H1 (cell line): ENCODE results near the gene GDF2. TPM values are rescaled to one million over a fixed set of nuclear protein-coding genes. Genes with fewer than 3 reads are reported as not detected.

Experiments used
- CTCF ChIA-PET: fragments of 300-600 bp; sonication (Branson Sonifier 250); formaldehyde crosslinking; loops from one replicate; lab custom pipeline; 2021; ENCODE audit not compliant: partially characterized antibody; lab: Charles Lee
- POLR2A ChIA-PET: fragments of 300-600 bp; sonication (Branson Sonifier 250); formaldehyde crosslinking; loops from one replicate; lab custom pipeline; 2021; ENCODE audit warnings: inconsistent platforms; ENCODE audit not compliant: partially characterized antibody; lab: Charles Lee
- DNase-seq, 2 experiments: peaks; one replicate each; pipeline versions ENCODE4 v3.0.0 to v3.0.0-alpha.2; 2010 to 2022; ENCODE audit warnings: low spot score in 2 of 2, low read depth in 1 of 2, mixed read lengths in 1 of 2
- FAIRE-seq: peaks from 2 replicates; lab custom pipeline; 2011; peaks lifted over from hg19 to GRCh38; lab: Jason Lieb, UNC
- H2AFZ ChIP-seq: 2 replicates; pipeline ENCODE4 v1.8.1; 2012; ENCODE audit warnings: low read length, inconsistent platforms
- H2AK5ac ChIP-seq: 2 replicates; pipeline ENCODE4 v1.6.1; 2013; ENCODE audit warnings: low read depth, low read length
- H2BK120ac ChIP-seq: replicated peaks from 2 replicates; pipeline ENCODE3; 2013; ENCODE audit warnings: low read depth, low read length, inconsistent platforms
- H2BK12ac ChIP-seq: 2 replicates; pipeline ENCODE4 v1.6.1; 2013; ENCODE audit warnings: low read depth, low read length
- H2BK15ac ChIP-seq: 2 replicates; pipeline ENCODE4 v1.6.1; 2013; ENCODE audit warnings: low read length
- H2BK20ac ChIP-seq: 2 replicates; pipeline ENCODE4 v1.6.1; 2013; ENCODE audit warnings: low read length
- H2BK5ac ChIP-seq: 2 replicates; pipeline ENCODE4 v1.6.1; 2013; ENCODE audit warnings: low read depth, low read length
- H3K14ac ChIP-seq: 2 replicates; pipeline ENCODE4 v1.6.1; 2013; ENCODE audit warnings: inconsistent platforms; ENCODE audit not compliant: insufficient read length
- H3K18ac ChIP-seq: 2 replicates; pipeline ENCODE4 v1.6.1; 2013; ENCODE audit warnings: low read length; ENCODE audit errors: extremely low read depth
- H3K23ac ChIP-seq: 2 replicates; pipeline ENCODE4 v1.6.1; 2013; ENCODE audit warnings: inconsistent platforms; ENCODE audit not compliant: insufficient read length
- H3K23me2 ChIP-seq: 2 replicates; pipeline ENCODE4 v1.6.1; 2013; ENCODE audit warnings: low read depth, low read length
- H3K27ac ChIP-seq: 2 replicates; pipeline ENCODE4 v1.6.1; 2011; ENCODE audit warnings: low read depth, low read length, inconsistent platforms
- H3K27me3 ChIP-seq, 4 experiments: replicated peaks in 1 of 4; 1 replicate in 1 of 4; 2 replicates in 3 of 4; pipeline versions ENCODE4 v1.6.1 to v1.8.1; 2011 to 2013; ENCODE audit warnings: low read length in 3 of 4, mild to moderate bottlenecking in 3 of 4, inconsistent platforms in 2 of 4, mixed read lengths in 2 of 4, moderate library complexity in 1 of 4; ENCODE audit not compliant: control insufficient read depth in 3 of 4, insufficient read depth in 3 of 4; ENCODE audit errors: extremely low read depth in 1 of 4
- H3K36me3 ChIP-seq, 4 experiments: 2 replicates each; pipeline versions ENCODE4 v1.6.1 to v1.8.1; 2011 to 2013; ENCODE audit warnings: mild to moderate bottlenecking in 4 of 4, low read length in 3 of 4, moderate library complexity in 2 of 4, control low read depth in 1 of 4, inconsistent platforms in 1 of 4; ENCODE audit not compliant: insufficient read depth in 4 of 4, control insufficient read depth in 2 of 4
- H3K4ac ChIP-seq: replicated peaks from 2 replicates; pipeline ENCODE3; 2013; ENCODE audit warnings: low read length, low read depth, mixed read lengths, inconsistent platforms; ENCODE audit not compliant: insufficient read length
- H3K4me1 ChIP-seq, 4 experiments: replicated peaks in 1 of 4; 1 replicate in 1 of 4; 2 replicates in 3 of 4; pipeline versions ENCODE4 v1.6.1 to v1.8.1; 2011 to 2013; ENCODE audit warnings: low read length in 3 of 4, inconsistent platforms in 2 of 4, mixed read lengths in 1 of 4; ENCODE audit not compliant: insufficient read depth in 4 of 4, control insufficient read depth in 3 of 4
- H3K4me2 ChIP-seq, 2 experiments: 2 replicates each; pipeline versions ENCODE4 v1.6.1 to v1.8.1; 2011 to 2013; ENCODE audit warnings: low read depth in 2 of 2, low read length in 2 of 2, control low read depth in 1 of 2, inconsistent platforms in 1 of 2, mild to moderate bottlenecking in 1 of 2; ENCODE audit not compliant: insufficient read depth in 1 of 2
- H3K4me3 ChIP-seq, 4 experiments: fragments of 200-600, 300-600 bp in 1 of 4; sonication (generic), shearing (Covaris generic), sonication (Bioruptor Twin) in 1 of 4; 2 replicates each; pipeline versions ENCODE4 v1.5.1 to v1.8.1; 2011 to 2016; ENCODE audit warnings: low read length in 4 of 4, low read depth in 3 of 4, control low read depth in 2 of 4, inconsistent platforms in 2 of 4, mild to moderate bottlenecking in 2 of 4, mixed read lengths in 1 of 4, moderate library complexity in 1 of 4; ENCODE audit not compliant: insufficient read depth in 2 of 4; ENCODE audit errors: extremely low read depth in 1 of 4
- H3K56ac ChIP-seq: replicated peaks from 2 replicates; pipeline ENCODE3; 2013; ENCODE audit warnings: low read depth, mild to moderate bottlenecking, mixed read lengths, low read length, inconsistent platforms; ENCODE audit not compliant: insufficient read length
- H3K79me1 ChIP-seq: 2 replicates; pipeline ENCODE4 v1.6.1; 2013; ENCODE audit warnings: low read depth, low read length, control low read depth
- H3K79me2 ChIP-seq, 2 experiments: 2 replicates each; pipeline versions ENCODE4 v1.6.1 to v1.8.1; 2012 to 2013; ENCODE audit warnings: low read length in 2 of 2, mild to moderate bottlenecking in 2 of 2, inconsistent platforms in 1 of 2; ENCODE audit not compliant: insufficient read depth in 2 of 2, control insufficient read depth in 1 of 2
- H3K9ac ChIP-seq, 4 experiments: replicated peaks in 1 of 4; 1 replicate in 1 of 4; 2 replicates in 3 of 4; pipeline versions ENCODE4 v1.6.1 to v1.8.1; 2011 to 2013; ENCODE audit warnings: low read depth in 3 of 4, low read length in 3 of 4, control low read depth in 2 of 4, mild to moderate bottlenecking in 2 of 4, moderate library complexity in 2 of 4, inconsistent platforms in 1 of 4; ENCODE audit errors: extremely low read depth in 1 of 4
- H3K9me3 ChIP-seq, 2 experiments: 2 replicates each; pipeline versions ENCODE4 v1.6.1 to v1.8.1; 2012 to 2013; ENCODE audit warnings: mild to moderate bottlenecking in 2 of 2, moderate library complexity in 2 of 2, control low read depth in 1 of 2, inconsistent platforms in 1 of 2, low read depth in 1 of 2, low read length in 1 of 2, mixed read lengths in 1 of 2; ENCODE audit not compliant: insufficient read depth in 2 of 2
- H4K20me1 ChIP-seq, 2 experiments: replicated peaks in 1 of 2; 2 replicates each; pipeline versions ENCODE3 to v1.8.1; 2011 to 2013; ENCODE audit warnings: inconsistent platforms in 2 of 2, low read length in 2 of 2, mild to moderate bottlenecking in 1 of 2; ENCODE audit not compliant: insufficient read depth in 2 of 2, control insufficient read depth in 1 of 2
- H4K5ac ChIP-seq: 2 replicates; pipeline ENCODE4 v1.6.1; 2013; ENCODE audit warnings: low read length, low read depth, mixed read lengths, inconsistent platforms; ENCODE audit not compliant: insufficient read length
- H4K8ac ChIP-seq: 2 replicates; pipeline ENCODE4 v1.8.0; 2013; ENCODE audit warnings: mild to moderate bottlenecking, moderate library complexity, low read length, inconsistent platforms; ENCODE audit not compliant: insufficient read depth; ENCODE audit errors: extremely low read depth
- H4K91ac ChIP-seq: replicated peaks from 2 replicates; pipeline ENCODE3; 2013; ENCODE audit warnings: low read length, mixed read lengths, inconsistent platforms; ENCODE audit not compliant: insufficient read length
- CBX5 ChIP-seq: fragments of 300-800, 300-1000 bp; sonication (generic); IDR thresholded peaks from 2 replicates; pipeline ENCODE4 v1.7.1; 2016; ENCODE audit warnings: antibody characterized with exemption, low read length, low read depth
- KDM5A ChIP-seq: fragments of 200-600 bp; IDR thresholded peaks from 2 replicates; pipeline ENCODE4 v1.7.1; 2012; ENCODE audit warnings: mild to moderate bottlenecking, low read length, inconsistent platforms, mixed read lengths
- SAP30 ChIP-seq: fragments of 300-600 bp; sonication (generic); IDR thresholded peaks from 2 replicates; pipeline ENCODE4 v1.7.1; 2012; ENCODE audit warnings: low read length, moderate library complexity, mild to moderate bottlenecking, inconsistent platforms; ENCODE audit not compliant: insufficient read depth, insufficient replicate concordance
- SRF ChIP-seq: IDR thresholded peaks from 2 replicates; pipeline ENCODE4 v1.6.1; 2011; ENCODE audit warnings: mild to moderate bottlenecking, low read depth, low read length, moderate library complexity
- TBP ChIP-seq: IDR thresholded peaks from 2 replicates; pipeline ENCODE4 v1.6.1; 2011; ENCODE audit warnings: low read depth, low read length, improper control_type of control experiment
- TEAD4 ChIP-seq: IDR thresholded peaks from 2 replicates; pipeline ENCODE4 v1.6.1; 2012; ENCODE audit warnings: low read depth, low read length, inconsistent platforms, mixed read lengths
- ZNF274 ChIP-seq: IDR thresholded peaks from 2 replicates; pipeline ENCODE4 v1.7.0; 2012; ENCODE audit warnings: low read length, borderline replicate concordance; ENCODE audit errors: extremely low read depth
- WGBS, 2 experiments: shearing (Covaris generic) in 1 of 2; methylation state at CpG; one replicate each; pipeline versions ENCODE4 v1.1.6 to v1.1.7; 2013 to 2015; ENCODE audit warnings: low lambda C conversion rate in 2 of 2, mixed read lengths in 2 of 2, inconsistent platforms in 1 of 2, low coverage in 1 of 2, missing lambda C conversion rate in 1 of 2; ENCODE audit not compliant: insufficient replicate concordance in 2 of 2, insufficient coverage in 1 of 2, insufficient read length in 1 of 2; ENCODE audit errors: extremely low coverage in 1 of 2, missing lambda C conversion rate in 1 of 2; 5-methylcytosine and 5-hydroxymethylcytosine counted together
- polyA plus RNA-seq, 7 experiments: library from polyadenylated mRNA; depleted of rRNA in 3 of 7; stranded (reverse) in 5 of 7; unstranded in 2 of 7; fragments of >200 nt in 5 of 7; fragments of 200-250 nt in 2 of 7; gene quantifications; 1 replicate in 5 of 7; 2 replicates in 1 of 7; 4 replicates in 1 of 7; pipeline versions ENCODE4 v1.2.1 to v1.2.3, GENCODE V29; 2011 to 2013; ENCODE audit warnings: missing spikeins in 2 of 7, mixed read lengths in 2 of 7
- total RNA-seq: library from RNA; stranded (reverse); fragmentation: NEBNext Ultra II Directional; extraction: Animal tissue kit (Norgen Biotek cat#: 25700); gene quantifications from 2 replicates; pipeline ENCODE4 v1.2.1, GENCODE V29; 2021
- TF ChIP-seq, protein P1 (sequence below): IDR thresholded peaks from 2 replicates; pipeline ENCODE4 v1.6.1; 2012; ENCODE audit warnings: inconsistent platforms

GDF2 gene
- total and polyA plus RNA-seq, 2 of the 8 experiments (the other 6 are each of a cell fraction or from before 2014, with no cell fraction given), result not detected

GRCh38 chr10:47344996-47345870 is 23.0 kb downstream of the GDF2 start:
- H3K4me2 ChIP-seq, result no peak overlapping the region
- H3K18ac ChIP-seq, result no peak overlapping the region
- ChIA-PET POLR2A (no interaction called here), CTCF (interaction anchor here (0.8 to 14.6 kb wide), 6 partner anchors 8 to 350 kb away, joined by 3 to 132 read pairs (median 3); no protein-coding TSS in a partner anchor)
- no peak overlapping the region for H3K9ac ChIP-seq
- H2BK120ac ChIP-seq, result no peak overlapping the region
- H3K23ac ChIP-seq, result no peak overlapping the region
- H2BK20ac ChIP-seq, result no peak overlapping the region
- TF ChIP-seq ZNF274 (no peak), TEAD4 (no peak), KDM5A (no peak), SAP30 (no peak), TBP (no peak), SRF (no peak), CBX5 (no peak)
- TF ChIP-seq, protein P1, sequence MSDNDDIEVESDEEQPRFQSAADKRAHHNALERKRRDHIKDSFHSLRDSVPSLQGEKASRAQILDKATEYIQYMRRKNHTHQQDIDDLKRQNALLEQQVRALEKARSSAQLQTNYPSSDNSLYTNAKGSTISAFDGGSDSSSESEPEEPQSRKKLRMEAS, result no peak
- H3K4me1 ChIP-seq, result peaks cover 0 to 3% (median under 1%) of the 10 kb centered on the region in 4 experiments; a peak in 4 of 7 replicates
- H2AK5ac ChIP-seq, result no peak overlapping the region
- H2BK12ac ChIP-seq, result no peak overlapping the region
- H3K27me3 ChIP-seq, result no peaks in the 10 kb centered on the region
- no peaks in the 10 kb centered on the region for H3K36me3 ChIP-seq
- H3K79me2 ChIP-seq, result no peaks in the 10 kb centered on the region
- no peak overlapping the region for H2AFZ ChIP-seq
- no peak overlapping the region for H3K27ac ChIP-seq
- no peaks in the 10 kb centered on the region for H3K79me1 ChIP-seq
- no peak overlapping the region for H3K4me3 ChIP-seq
- H2BK5ac ChIP-seq, result no peak overlapping the region
- no peaks in the 10 kb centered on the region for H4K20me1 ChIP-seq
- H4K8ac ChIP-seq, result no peak overlapping the region
- DNase-seq (no peak), FAIRE-seq (no peak)
- H4K91ac ChIP-seq, result no peak overlapping the region
- H3K56ac ChIP-seq, result no peak overlapping the region
- WGBS, 2 experiments, result 91% methylated on average over 13 of the region's 13 CpGs; no CpG with 5 or more reads in 1 of the 2 experiments
- no peak overlapping the region for H4K5ac ChIP-seq
- H3K9me3 ChIP-seq, result no peaks in the 10 kb centered on the region
- H3K14ac ChIP-seq, result no peak overlapping the region
- H2BK15ac ChIP-seq, result no peak overlapping the region
- H3K23me2 ChIP-seq, result no peaks in the 10 kb centered on the region
- no peak overlapping the region for H3K4ac ChIP-seq
